Measurements from ENCODE around the gene CCDC97.

The CCDC97 gene

DNA sequence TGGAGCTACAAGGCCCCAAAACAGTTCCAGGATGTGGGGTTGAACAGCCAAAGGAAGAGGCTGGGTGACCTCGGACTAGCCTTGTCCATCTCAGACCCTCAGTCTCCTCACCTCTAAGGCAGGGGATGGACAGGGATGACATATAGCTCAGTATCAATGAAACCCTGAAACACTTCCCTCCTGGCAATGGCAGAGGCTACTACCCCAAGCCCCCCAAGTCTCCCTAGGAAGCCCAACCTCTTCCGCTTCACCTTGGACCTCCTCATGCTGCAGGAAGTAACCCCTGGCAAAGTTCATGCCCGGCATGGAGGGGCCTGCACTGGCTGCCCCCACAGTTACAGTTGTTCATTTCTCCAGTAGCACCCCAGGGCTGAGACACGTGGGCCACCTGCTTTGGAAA lies 10.6 kb downstream of the CCDC97 start:
- no peak for DNase-seq

DNA sequence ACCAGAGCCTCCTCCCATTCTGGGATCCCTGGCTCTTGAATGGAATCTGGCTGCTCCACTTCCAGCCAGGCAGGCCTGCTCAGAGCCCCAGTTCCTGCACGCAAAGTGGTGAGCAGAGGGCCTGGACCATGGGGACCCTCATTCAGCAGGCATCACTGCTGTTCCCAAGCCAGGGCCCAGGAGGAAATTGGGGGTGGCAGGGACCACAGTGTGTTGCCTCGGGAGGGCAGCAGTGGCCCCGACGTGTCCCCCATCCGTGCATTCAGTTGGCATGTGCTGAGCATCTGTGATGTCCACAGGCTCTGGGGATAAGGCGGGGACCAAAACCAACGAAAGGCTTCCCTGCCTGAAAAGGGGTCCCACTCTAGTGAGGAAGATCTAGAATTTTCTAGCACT lies 11.2 kb downstream of the CCDC97 start:
- DNase-seq, result no peak

DNA sequence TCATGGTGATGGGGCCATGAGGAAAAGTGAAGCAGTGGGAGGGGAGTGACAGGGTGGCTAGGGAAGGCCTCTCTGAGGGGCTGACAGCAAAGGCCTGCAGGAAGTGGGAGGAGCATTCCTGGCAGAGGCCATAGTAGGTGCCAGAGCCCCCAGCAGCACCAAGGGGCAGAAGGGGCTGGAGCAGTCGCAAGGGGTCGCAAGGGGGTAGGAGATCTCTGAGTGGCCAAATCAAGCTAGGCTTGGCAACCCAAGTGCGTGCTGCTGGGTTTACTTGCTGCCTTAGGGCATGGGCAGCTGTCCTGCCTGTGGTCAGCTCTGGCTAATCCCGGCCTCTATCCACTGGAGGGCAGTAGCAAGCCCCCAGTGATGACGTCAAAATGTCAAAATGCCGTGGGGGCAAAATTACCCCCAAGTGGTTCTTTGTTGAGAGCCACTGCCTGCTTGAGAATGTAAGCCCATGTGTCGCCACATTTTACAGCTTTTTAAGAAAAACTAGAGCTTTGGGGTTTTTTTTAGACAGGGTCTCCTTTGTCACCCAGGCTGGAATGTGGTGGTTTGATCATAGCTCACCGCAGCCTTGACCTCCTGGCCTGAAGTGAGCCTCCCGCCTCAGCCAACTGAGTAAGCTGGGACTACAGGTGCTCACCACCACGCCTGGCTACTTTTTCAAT lies 11.8 kb downstream of the CCDC97 start:
- peak in 1 of 2 experiments; percentile 23 for DNase-seq

DNA sequence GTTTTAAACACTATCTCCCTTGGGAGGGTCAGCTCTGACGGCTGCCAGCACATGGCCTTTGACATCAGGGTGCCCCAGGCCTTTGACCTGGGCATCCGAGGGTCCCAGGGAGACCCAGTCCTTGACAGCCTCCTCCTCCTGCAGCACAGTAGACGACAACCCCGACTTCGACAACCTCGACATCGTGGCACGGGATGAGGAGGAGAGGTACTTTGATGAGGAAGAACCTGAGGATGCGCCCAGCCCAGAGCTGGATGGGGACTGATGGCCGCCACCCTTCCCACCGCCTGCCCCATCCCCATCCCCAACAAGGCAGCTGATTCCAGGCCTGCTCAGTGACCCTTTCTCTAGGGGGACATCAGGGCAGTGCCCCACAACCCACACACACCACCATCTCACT lies 12.5 kb downstream of the CCDC97 start:
- DNase-seq, result no peak

DNA sequence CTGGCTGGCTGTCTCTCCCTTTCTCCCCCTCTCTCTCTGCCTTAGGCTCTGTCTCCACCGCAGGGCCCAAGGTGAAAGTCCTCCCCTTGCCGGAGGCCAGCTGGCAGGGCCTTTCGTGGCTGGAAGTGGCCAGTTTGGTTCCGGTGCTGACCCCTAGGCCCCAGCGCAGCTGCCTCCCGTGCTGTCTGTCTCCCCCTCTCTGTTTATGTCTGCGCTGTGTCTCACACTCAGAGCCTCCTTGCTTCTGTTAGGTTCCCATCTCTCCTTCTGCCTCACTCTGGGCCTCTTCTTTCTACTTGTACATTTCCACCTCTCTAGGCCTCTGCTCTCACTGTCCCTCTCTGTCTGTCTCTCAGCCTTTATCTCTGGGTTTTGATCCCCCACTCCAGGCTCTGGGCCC lies 13.1 kb downstream of the CCDC97 start:
- no peak for DNase-seq

DNA sequence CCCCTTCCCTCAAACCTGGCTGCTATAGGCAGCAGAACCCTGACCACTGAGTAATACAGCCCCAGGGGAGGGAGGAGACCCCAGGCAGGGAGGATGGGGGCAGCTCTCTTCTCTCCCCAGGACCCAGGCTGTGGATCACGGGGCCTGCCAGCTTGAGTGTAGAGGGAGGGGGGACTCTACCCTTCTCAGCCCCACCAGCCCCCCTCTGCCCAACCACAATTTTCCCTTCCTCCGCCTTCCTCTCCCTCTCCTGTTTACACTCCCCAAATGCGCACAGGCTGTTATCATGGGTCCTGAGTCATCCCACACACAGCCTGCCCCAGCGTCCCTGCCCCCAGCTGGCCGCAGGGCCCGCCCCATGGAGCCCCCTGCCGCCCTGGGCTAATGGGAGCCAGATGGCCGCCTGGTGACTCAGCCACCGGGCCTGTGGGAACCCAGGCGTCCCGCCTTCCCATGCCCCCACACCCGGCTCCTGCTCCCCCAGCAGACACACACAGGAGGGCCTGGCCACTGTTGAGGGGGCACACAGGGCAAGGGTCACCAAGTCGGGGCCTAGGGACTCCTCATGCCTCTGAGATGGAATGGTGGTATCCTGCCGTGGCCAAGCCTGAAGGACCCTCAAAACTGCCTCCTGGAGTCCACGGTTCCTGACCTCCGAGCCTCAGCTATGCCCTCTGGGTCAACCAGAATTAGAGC lies 13.6 kb downstream of the CCDC97 start:
- no peak for DNase-seq

DNA sequence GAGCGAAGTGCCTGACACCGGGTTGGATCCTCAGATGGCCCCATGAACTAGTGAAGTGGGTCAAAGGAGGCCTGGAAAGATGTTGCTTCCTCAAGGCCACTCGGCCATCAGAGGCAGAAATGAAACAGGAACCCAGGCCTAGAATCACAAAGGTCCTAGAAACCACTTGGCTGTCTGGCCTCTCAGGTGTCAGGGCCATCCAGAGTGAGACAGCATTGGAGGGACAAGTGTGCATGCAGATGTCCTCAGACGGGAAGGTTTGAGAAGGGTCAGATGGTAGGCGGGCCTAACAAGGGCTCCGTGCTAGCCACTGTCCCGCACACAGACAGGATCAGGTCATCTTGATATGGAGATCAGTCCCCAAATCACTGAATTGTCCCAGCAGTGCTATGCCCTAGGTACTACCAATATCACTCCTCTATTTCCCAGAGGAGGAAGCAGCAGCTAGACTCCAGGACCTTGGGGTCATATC lies 14.3 kb downstream of the CCDC97 start:
- no peak for DNase-seq

DNA sequence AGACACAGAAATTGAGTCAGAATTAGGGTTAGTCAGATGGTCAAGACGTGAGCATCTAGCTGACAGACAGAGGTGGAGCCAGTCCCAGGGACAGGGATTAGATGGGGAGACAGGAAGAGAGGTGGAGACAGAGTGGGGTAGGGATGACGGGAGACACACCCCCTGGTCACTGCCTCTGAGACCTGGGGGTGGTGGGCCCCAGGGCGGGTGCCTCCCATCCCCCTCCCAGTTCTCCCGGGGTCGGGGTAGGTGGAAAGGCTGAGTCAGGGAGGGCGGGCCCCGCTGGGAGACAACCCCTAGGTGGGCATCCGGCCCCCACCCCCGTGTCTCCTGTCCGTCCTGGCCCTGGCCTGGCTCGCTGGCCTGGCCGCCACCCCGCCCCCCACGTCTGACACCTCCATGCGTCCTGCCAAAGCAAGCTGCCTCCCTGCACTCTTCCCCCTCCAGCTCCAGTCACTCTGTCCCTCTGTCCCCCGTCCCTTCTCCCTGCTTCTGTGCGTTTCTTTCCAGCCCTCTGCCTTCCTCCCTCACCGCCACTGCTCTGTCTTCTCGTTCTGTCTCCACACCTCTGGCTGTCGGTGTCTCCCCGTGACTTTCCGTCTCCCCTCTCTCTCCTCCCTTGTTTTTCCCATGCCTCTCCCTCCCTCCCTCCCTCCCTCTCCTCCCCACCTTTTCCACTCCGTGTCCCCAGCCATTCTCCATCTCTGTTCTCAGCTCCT lies 15.1 kb downstream of the CCDC97 start:
- no peak for DNase-seq

DNA sequence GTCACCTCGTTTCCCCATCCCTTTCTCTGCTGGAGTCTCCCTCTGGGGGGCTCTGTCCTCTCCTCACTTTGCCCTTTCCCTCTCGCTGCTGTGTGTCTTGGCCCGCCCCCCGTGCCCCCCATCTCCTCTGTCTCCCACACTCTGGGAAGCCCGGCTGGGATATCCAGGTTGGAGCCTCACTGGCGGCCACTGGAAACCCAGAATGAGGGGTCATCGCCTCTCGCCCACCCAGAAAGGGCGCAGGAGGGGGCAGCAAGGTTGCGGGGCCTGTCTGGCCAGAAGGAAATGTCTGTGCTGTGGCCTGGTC lies 15.6 kb downstream of the CCDC97 start:
- no peak for DNase-seq

DNA sequence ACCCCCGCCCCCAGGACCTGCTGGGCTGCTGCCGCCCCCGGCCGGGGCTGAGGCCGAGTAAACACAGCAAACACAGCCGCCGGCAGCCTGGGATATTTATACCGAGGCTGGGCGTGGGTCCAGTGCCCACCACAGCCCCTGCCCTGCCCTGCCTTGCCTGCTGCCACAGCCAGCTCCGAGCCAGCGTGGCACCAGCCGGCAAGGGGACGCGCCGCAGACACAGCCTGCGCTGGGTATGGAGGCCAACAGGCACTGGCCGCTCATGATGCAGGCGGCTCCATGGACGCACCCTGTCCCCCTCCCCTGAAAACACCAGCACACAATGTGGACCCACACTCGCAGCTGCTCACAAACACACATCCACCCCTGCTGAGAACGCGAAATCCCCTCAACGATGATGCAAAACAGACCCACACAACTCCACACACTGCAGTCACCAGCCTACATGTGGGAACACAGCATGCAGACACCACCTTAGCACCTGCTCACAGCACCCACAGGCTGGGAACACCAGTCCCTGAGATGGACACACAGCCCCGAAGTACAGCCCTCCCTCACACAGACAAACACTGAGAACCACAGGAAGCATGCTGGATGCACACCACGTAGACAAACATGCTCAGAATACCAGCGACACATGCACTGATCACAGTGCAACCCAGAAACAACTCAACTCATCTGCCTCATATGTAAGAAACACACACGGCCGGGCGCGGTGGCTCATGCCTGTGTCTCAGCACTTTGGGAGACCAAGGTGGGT lies 16.2 kb downstream of the CCDC97 start:
- DNase-seq, result no peak

DNA sequence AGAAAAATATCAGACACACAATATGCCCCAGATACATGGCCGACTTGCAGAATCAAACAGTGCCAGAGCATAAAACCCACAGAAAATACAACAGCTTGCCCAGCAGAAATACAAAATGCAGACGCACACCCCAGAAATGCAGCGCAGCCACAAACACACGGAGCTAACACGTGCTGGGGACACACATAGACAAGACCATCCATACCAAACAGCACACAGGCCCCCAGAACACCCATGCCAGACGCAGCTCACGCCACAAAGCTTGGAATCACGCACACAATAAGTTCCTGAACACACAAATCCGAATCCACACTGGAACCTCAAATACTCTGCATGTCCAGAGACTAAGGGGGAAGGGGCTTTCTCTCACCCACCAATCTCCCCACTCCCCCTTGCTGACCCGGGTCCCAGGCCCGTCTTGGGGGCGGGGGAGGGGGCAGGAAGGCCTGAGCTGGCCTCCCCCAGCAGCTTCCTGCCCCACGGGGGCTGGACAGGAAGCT lies 17.2 kb downstream of the CCDC97 start:
- no peak for DNase-seq

DNA sequence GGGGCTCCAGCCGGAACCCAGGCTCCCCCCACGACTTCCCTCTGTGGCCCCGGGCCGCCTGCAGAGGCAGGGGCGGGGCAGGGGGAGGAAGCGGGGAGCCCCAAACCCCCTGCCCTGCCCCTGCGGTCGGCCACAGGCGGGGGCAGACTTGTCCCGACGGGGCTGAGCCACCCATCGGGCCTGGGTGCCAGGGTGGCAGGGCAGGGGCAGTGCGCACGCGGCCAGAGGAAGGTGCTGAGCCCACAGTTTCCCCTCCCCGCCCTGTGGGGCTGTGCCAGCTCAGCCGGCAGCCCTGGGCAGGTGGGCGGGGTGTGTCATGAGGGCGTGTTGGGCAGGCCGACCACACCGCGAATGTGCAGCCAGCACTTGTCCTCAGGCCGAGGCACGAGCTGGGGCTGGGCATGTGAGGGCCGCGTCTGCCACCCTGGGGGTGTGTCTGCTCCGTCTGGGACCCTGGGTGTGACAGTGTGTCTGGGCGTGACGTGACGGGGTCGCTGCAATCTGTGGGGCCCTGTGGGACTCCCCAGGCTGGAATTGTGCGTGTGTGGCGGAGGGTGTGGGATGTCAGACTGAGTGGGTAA lies 17.7 kb downstream of the CCDC97 start:
- DNase-seq, result no peak

DNA sequence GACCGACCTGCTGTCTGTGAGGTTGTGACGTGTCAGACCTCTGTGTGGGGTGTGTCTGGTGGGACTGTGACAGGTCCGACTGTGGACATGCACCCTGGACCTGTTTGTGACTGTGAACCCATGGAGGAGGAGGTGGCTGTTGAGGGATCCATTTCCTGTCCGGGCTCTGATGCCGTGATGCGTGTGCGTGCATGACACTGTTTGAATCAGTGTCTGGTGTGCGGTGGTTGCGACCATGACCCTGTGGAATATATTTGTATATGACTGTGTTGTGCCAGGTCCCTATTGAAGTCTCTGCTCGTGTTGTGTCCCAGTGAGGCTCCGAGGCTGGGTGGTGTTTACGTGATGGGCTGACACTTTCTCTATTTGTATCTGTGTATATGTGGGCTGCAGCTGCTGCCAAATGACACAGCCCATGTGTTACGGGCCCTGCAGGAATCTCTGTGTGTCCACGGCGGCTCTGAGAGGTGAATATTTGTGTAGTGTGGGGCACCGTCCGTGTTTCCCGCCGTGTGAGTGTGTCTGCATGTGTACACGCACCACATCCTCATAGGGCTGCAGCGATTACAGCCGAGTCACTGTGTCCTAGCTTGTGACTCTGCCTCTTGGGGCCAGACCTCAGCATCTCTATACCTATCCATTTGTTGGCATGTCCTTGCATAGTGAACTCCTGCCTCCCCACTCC lies 18.3 kb downstream of the CCDC97 start:
- no peak for DNase-seq

DNA sequence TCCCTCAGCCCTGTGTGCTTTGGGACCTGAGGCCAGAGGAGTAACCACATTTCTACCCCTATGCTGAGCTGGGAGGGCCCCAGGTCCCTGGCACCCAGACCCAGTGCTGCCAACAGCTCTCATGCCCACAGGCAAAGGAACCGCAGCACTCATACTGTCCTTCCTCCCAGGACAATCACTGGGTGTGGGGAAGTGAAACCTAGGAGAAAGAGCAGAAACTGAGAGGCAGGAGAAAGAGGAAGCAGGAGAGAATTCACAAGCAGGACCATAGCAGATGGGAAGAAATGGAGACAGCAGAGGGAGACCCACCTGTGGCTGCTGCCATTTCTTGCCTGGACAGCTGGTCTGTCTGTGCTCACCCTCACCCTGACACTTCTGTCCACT lies 18.9 kb downstream of the CCDC97 start:
- DNase-seq, result no peak

DNA sequence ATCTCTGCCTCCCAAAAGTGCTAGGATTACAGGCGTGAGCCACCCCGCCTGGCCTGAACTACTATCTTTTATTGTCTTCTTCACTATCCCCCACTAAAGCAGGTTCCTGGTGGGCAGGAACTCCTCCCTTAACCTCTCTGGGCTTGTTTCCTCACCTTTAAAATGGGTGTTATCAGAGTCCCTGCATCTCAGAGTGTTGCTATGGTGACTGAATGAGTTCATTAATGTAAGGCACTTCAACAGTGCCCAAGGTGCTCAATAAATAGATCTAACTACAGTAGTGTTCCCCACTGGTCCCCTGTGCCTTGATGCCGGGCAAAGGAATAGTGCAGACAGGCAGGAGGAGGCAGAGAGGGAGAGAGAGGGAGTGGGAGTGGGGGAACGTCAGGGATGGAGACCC lies 20.5 kb downstream of the CCDC97 start:
- DNase-seq, result no peak

DNA sequence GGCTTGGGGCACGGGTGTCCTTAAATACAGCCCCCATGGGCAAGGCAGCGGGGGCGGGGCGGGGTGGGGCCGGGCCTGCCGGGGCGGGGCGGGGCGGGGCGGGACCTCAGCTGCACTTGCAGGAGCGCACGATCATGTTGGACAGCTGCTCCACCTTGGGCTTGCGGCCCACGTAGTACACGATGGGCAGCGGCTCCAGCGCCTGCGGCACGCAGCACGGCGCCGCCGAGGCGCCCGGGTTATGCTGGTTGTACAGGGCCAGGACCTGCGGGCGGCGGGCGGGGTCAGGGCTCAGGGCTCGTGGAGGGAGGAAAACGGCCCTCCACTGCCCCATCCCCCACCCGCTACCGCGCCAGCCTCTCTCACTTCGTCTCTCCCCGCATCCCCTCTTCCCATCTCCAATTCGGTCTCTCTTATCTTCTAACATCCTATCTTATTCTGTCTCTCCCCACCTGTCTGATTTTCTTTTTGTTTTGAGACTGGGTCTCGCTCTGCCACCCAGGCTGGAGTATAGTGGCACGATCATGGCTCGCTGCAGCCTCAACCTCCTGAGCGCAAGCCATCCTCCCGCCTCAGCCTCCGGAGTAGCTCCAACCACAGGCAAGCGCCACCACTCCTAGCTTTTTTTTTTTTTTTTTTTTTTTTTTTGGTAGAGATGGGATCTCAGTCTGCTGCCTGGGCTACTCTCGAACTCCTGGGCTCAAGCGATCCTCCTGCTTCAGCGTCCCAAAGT lies 21.1 kb downstream of the CCDC97 start:
- no peak for DNase-seq

DNA sequence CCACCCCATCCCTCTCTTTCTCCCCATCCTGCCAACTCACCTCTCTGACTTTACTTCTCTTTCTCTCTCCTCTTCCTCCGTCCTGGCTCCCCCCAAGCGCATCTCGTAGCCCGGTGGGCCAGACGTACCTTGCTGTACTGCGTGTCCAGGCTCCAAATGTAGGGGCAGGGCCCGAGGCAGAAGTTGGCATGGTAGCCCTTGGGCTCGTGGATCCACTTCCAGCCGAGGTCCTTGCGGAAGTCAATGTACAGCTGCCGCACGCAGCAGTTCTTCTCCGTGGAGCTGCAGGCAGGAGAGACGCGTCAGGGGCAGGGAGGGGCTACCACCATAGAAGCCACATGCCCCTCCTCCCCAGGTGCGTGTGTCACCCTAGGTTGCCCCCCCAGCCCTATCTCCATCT lies 22.0 kb downstream of the CCDC97 start:
- no peak for DNase-seq

DNA sequence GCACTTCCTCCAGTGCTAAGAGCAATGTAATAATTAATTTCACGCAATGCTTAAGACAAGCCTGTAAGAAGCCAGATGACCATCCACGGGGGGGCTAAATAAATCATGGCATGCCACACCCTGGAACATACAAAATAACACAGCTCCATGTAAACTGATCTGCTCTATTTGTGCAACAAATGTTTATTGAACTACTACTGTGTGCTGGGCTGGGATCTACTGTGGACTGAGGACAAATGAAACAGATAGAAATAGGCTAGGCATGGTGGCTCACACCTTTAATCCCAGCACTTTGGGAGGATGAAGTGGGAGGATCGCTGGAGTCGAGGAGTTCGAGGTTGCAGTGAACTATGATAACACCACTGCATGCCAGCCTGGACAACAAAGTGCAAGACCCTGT lies 22.5 kb downstream of the CCDC97 start:
- DNase-seq, result no peak

DNA sequence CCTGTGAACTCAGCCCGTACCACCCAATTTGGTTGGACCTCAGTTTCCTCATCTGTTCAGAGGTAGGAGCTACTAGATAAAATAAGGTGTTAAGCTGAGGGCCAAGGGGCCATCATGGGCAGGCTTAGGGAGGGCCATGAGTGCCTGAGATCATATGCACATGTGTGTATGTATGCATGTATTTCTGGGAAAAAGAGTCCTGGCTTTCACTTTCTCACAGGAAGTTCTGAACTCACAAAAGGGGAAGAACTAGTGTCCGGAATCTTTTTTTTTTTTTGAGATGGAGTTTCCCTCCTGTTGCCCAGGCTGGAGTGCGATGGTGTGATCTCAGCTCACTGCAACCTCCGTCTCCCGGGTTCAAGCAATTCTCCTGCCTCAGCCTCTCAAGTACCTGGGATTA lies 24.8 kb downstream of the CCDC97 start:
- no peak for DNase-seq

DNA sequence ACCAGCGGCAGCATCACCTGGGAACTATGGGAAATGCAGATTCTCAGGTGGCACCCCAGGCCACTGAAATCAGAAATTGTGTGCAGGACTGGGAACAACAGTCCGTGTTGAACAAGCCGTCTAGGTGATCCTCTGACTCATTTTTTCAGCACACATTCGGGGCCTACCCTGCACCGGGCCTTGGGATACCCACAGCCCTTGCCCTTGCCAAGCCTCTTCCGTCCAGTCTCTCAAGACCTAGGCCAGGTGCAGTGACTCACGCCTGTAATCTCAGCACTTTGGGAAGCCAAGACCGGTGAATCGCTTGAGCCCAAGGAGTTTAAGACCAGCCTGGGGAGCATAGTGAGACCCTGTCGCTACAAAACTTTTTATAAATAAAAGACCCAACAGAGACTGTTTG lies 25.5 kb downstream of the CCDC97 start:
- no peak for DNase-seq

DNA sequence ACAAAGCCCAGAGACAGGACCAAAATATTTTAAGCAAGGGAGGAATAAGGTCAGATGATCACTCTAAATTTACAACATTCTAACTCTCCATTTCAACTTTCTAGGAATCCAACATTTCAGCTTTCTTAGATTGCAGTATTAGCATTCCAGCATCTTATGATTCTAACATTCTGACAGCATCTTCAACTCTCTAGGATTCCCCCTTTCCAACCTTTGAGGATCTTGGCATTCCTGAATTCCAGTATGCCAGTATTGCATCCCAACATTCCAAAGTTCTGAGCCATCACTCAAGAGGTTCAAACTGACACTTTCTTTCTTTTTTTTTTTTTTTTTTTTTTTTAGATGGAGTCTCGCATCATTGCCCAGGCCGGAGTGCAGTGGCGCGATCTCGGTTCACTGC lies 30.0 kb downstream of the CCDC97 start:
- peak in 1 of 2 experiments; percentile 43 for DNase-seq

Data from SW 1271 (cell line).